ENCODE results near the gene TM7SF3.

Gene TM7SF3

GRCh38 chr12:27006797-27007467 lies 7.3 kb downstream of the TM7SF3 start:
- H3K4me3 Mint-ChIP-seq: no peak overlapping the region
- H3K27ac Mint-ChIP-seq: no peak overlapping the region
- H3K4me1 Mint-ChIP-seq: peaks cover 31 to 44% of the 10 kb centered on the region in 2 donors
- ATAC-seq (replicated peaks): no peak
- H3K36me3 Mint-ChIP-seq: peaks cover 5 to 21% of the 10 kb centered on the region in 2 donors
- no peak for DNase-seq
- H3K27me3 Mint-ChIP-seq: no peaks in the 10 kb centered on the region
- no peaks in the 10 kb centered on the region for H3K9me3 Mint-ChIP-seq

DNA sequence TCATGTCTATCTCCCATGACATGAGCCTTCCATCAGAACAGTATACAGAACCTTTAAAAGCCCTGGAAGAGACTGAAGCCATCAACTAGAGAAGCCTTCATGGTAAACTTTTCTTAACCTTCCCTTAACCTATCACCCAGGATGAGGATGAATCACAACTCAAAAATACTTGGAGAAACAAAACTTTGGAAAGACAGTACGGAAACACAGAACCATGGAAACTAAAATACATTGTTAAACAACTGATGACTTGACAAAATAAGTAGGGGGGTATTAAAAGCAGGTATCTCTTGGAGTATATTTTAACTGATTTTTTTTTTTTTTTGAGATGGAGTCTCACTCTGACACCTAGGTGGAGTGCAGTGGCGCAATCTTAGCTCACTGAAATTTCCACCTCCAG lies 8.7 kb downstream of the TM7SF3 start:
- H3K4me1 Mint-ChIP-seq: peaks cover 34 to 46% of the 10 kb centered on the region in 2 donors
- no peaks in the 10 kb centered on the region for H3K9me3 Mint-ChIP-seq
- H3K4me3 Mint-ChIP-seq: no peak overlapping the region
- H3K27ac Mint-ChIP-seq: no peak overlapping the region
- no peak for DNase-seq
- no peaks in the 10 kb centered on the region for H3K27me3 Mint-ChIP-seq
- H3K36me3 Mint-ChIP-seq: peaks cover 10 to 22% of the 10 kb centered on the region in 2 donors
- no peak for ATAC-seq (replicated peaks)

- Mint-ChIP-seq H3K27me3 (no peaks in the 10 kb centered on the region), H3K4me3 (no peak overlapping the region), H3K4me1 (peaks cover 29 to 42% of the 10 kb centered on the region in 2 donors), H3K9me3 (peaks cover 0 to under 1% of the 10 kb centered on the region in 2 donors), H3K36me3 (peaks cover 17 to 26% of the 10 kb centered on the region in 2 donors), H3K27ac (no peak overlapping the region)
- ATAC-seq (replicated peaks): no peak
- no peak for DNase-seq
Observed at GRCh38 chr12:27003421-27004381, 10.5 kb downstream of the TM7SF3 start.

GRCh38 chr12:27002141-27002540 lies 12.0 kb downstream of the TM7SF3 start:
- peaks cover 0 to 6% of the 10 kb centered on the region in 2 donors for H3K9me3 Mint-ChIP-seq
- DNase-seq (no peak), ATAC-seq (replicated peaks) (no peak)
- H3K36me3 Mint-ChIP-seq: peaks cover 26 to 35% of the 10 kb centered on the region in 2 donors
- peaks cover 34 to 44% of the 10 kb centered on the region in 2 donors for H3K4me1 Mint-ChIP-seq
- H3K27ac Mint-ChIP-seq: no peak overlapping the region
- H3K27me3 Mint-ChIP-seq: no peaks in the 10 kb centered on the region
- H3K4me3 Mint-ChIP-seq: no peak overlapping the region

DNA sequence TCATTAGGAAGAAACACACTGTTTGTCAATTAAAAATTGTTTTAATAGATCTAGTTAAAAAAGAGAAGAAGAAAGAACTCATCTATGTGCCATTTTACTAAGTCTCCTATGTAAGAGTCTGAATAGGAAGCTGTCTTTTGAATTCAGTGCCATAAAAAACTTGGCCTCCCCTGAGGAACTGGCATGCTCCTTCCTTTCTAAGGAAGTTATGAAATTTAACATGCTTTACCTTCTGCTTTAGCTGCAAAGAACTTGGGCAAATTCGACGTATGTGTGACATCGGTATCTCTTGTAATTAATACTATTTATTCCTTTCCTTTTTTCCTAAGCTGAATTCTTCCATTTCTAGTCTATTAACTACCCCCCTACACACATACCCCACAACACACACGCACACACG lies 12.5 kb downstream of the TM7SF3 start:
- no peak overlapping the region for H3K4me3 Mint-ChIP-seq
- H3K4me1 Mint-ChIP-seq: peaks cover 33 to 44% of the 10 kb centered on the region in 2 donors
- peaks cover 26 to 35% of the 10 kb centered on the region in 2 donors for H3K36me3 Mint-ChIP-seq
- peaks cover 0 to 6% of the 10 kb centered on the region in 2 donors for H3K9me3 Mint-ChIP-seq
- ATAC-seq (replicated peaks): no peak
- DNase-seq: no peak
- H3K27ac Mint-ChIP-seq: no peak overlapping the region
- no peaks in the 10 kb centered on the region for H3K27me3 Mint-ChIP-seq

DNA sequence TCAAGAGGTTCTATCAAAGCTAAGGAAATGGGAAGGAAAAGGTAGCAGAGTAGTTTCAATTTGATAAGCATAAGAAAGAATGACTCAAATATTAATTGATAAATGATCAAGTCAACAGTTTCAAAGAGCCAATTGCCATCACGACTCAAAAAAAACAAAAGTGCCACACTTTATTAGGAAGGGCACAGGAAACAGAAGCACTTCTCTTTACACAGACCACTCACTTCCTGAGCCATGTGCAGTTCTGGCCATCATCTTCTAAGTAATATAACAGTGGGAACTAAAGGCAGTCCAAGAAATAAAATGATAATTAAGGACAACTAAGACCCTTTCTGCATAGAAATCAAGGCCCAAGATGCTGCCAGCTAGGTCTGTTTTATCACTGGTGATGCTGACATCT lies 13.2 kb downstream of the TM7SF3 start:
- H3K4me3 Mint-ChIP-seq: no peak overlapping the region
- DNase-seq: no peak
- no peaks in the 10 kb centered on the region for H3K27me3 Mint-ChIP-seq
- H3K4me1 Mint-ChIP-seq: peaks cover 33 to 44% of the 10 kb centered on the region in 2 donors
- peaks cover 26 to 35% of the 10 kb centered on the region in 2 donors for H3K36me3 Mint-ChIP-seq
- H3K27ac Mint-ChIP-seq: no peak overlapping the region
- peaks cover 0 to 6% of the 10 kb centered on the region in 2 donors for H3K9me3 Mint-ChIP-seq
- peak in 1 of 2 donors; percentile 41 for ATAC-seq (replicated peaks)

DNA sequence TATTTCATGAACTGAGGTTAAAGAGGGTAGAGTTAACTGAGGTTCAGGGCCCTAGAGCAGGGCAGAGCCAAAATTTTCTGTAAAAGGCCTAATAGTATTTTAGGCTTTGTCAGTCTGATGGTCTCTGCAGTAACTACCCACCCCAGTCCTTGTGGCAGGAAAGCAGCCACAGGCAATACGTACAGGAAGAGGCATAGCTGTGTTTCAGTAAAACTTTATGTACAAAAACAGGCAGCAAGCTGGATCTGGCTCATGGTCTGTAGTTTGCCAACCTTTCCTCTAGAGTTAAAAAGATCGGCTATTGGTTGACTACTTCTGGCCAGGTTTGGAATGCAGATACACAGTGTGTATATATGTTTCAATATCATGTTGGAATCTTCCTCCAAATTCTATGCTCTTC lies 17.2 kb downstream of the TM7SF3 start:
- ATAC-seq (replicated peaks): no peak
- H3K9me3 Mint-ChIP-seq: peaks cover 0 to 6% of the 10 kb centered on the region in 2 donors
- no peak for DNase-seq
- H3K36me3 Mint-ChIP-seq: peaks cover 37 to 43% of the 10 kb centered on the region in 2 donors
- H3K4me1 Mint-ChIP-seq: peaks cover 20 to 30% of the 10 kb centered on the region in 2 donors
- no peaks in the 10 kb centered on the region for H3K27me3 Mint-ChIP-seq
- no peak overlapping the region for H3K4me3 Mint-ChIP-seq
- no peak overlapping the region for H3K27ac Mint-ChIP-seq

- no peak for DNase-seq
- no peak overlapping the region for H3K4me3 Mint-ChIP-seq
- peaks cover 33 to 42% of the 10 kb centered on the region in 2 donors for H3K36me3 Mint-ChIP-seq
- H3K4me1 Mint-ChIP-seq: peaks cover 13 to 21% of the 10 kb centered on the region in 2 donors
- no peaks in the 10 kb centered on the region for H3K27me3 Mint-ChIP-seq
- no peak for ATAC-seq (replicated peaks)
- peaks cover 0 to 6% of the 10 kb centered on the region in 2 donors for H3K9me3 Mint-ChIP-seq
- no peak overlapping the region for H3K27ac Mint-ChIP-seq
Observed at GRCh38 chr12:26995706-26996105, 18.5 kb downstream of the TM7SF3 start.

DNA sequence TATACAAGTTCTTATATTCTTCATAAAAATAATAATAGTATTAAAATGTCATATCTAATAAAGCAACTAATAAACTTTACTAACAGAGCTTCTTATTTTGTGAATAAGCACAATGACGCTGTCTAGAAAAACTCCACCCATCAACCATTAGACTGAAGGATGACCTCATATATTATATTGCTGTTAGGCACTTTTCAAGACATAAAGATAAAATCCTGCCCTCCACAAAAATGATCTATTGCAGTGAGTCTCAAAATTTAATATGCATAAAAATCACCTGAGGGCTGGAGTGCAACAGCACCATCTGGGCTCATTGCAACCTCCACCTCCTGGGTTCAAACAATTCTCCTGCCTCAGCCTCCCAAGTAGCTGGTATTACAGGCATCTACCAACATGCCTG lies 20.1 kb downstream of the TM7SF3 start:
- Mint-ChIP-seq H3K4me1 (peaks cover 12 to 18% of the 10 kb centered on the region in 2 donors), H3K4me3 (no peak overlapping the region), H3K36me3 (peaks cover 33 to 42% of the 10 kb centered on the region in 2 donors), H3K27me3 (no peaks in the 10 kb centered on the region), H3K9me3 (peaks cover 0 to 6% of the 10 kb centered on the region in 2 donors), H3K27ac (no peak overlapping the region)
- ATAC-seq (replicated peaks) (no peak), DNase-seq (no peak)

DNA sequence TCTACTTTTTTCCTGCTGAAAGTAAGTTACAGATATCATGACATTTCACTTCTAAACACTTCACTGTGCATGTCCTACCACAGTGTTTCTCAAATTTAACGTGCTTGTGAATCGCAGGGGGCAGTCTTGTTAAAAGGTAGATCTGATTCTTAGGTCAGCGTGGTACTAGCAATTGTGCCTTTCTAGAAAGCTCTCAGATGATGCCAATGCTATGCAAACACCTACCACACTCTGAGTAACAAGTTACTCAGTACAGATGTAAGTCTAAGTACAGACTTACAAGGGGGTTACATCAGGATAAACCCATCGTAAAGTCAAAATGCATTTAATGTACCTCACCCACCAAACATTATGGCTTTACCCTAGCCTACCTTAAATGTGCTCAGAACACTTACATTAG lies 22.4 kb downstream of the TM7SF3 start:
- H3K36me3 Mint-ChIP-seq: peaks cover 31 to 41% of the 10 kb centered on the region in 2 donors
- DNase-seq: no peak
- H3K9me3 Mint-ChIP-seq: peaks cover 0 to 2% of the 10 kb centered on the region in 2 donors
- no peak for ATAC-seq (replicated peaks)
- H3K4me3 Mint-ChIP-seq: no peak overlapping the region
- no peak overlapping the region for H3K27ac Mint-ChIP-seq
- H3K4me1 Mint-ChIP-seq: no peaks in the 10 kb centered on the region
- no peaks in the 10 kb centered on the region for H3K27me3 Mint-ChIP-seq

DNA sequence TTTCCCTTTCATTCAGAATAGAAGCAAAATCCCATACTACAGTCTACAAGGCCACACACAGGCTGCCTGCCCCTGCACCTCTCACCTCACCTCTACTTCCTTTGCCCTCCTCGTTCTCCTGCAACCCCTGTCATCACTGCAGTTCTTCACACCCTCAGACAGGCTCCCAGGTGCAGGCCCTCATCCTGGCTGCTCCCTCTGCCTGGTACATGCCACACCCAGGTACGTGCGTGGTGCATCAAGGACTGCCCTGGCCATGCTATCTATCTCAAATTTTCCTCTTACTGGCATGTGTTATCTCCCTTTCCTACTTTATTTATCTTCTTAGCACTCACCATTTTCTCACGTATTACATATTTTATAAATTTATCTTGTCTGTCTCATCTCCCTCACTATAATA lies 24.3 kb downstream of the TM7SF3 start:
- no peak for DNase-seq
- ATAC-seq (replicated peaks): no peak
- Mint-ChIP-seq H3K27me3 (no peaks in the 10 kb centered on the region), H3K4me1 (no peaks in the 10 kb centered on the region), H3K4me3 (no peak overlapping the region), H3K9me3 (peaks cover 2 to 4% of the 10 kb centered on the region in 2 donors), H3K27ac (no peak overlapping the region), H3K36me3 (peaks cover 43 to 47% of the 10 kb centered on the region in 2 donors)

DNA sequence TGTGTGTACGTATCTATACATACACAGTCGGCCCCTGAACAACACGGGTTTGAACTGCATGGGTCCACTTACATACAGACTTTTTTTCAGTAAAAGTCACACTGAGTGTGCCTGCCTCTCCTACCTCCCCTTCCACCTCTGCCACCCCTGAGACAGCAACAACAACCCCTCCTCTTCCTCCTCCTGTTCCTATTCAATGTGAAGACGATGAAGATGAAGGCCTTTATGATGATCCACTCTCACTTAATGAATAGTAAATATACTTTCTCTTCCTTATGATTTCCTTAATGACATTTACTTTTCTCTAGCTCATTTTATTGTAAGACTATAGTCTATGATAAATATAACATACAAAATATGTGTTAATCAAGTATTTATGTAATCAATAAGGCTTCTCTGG lies 25.5 kb downstream of the TM7SF3 start:
- no peak for ATAC-seq (replicated peaks)
- no peak overlapping the region for H3K27ac Mint-ChIP-seq
- peaks cover 51 to 56% of the 10 kb centered on the region in 2 donors for H3K36me3 Mint-ChIP-seq
- no peak overlapping the region for H3K4me3 Mint-ChIP-seq
- no peaks in the 10 kb centered on the region for H3K27me3 Mint-ChIP-seq
- peaks cover 2 to 4% of the 10 kb centered on the region in 2 donors for H3K9me3 Mint-ChIP-seq
- no peak for DNase-seq
- no peaks in the 10 kb centered on the region for H3K4me1 Mint-ChIP-seq

DNA sequence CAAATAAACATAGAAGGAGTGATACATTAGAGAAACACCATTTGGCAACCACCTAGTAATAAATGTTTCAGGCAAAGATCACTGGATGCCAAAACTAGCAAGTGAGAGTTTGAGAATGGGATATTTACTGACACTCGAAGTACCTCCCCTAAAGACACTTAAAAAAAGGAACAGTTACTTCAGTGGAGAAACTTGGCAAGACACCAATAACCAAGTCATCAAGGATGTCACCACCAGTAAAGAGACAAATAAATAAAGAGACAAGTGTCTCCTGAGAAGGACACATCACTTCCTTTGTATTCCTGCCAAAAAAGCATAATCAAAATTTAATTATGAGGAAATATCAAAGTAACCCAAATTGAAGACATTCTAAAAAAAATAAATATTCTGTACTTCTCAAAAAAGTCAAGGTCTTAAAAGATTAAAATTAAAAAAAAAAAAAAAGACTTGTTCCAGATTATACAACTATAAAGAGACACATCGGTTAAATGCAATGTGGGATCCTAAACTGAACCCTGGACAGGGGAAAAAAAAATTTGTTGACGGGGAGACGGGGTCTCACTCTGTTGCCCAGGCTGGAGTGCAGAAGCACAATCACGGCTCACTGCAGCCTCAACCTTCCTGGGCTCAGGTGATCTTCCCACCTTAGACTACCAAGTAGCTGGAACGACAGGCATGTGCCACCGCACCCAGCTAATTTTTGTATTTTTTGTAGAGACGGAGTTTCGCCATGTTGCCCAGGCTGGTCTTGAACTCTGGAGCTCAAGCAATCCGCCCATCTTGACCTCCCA lies 26.4 kb downstream of the TM7SF3 start:
- DNase-seq (no peak), ATAC-seq (replicated peaks) (no peak)
- Mint-ChIP-seq H3K4me1 (no peaks in the 10 kb centered on the region), H3K36me3 (peaks cover 49 to 58% of the 10 kb centered on the region in 2 donors), H3K9me3 (peaks cover 2 to 4% of the 10 kb centered on the region in 2 donors), H3K4me3 (no peak overlapping the region), H3K27me3 (no peaks in the 10 kb centered on the region), H3K27ac (no peak overlapping the region)

- H3K9me3 Mint-ChIP-seq: peaks cover 2 to 4% of the 10 kb centered on the region in 2 donors
- no peak overlapping the region for H3K27ac Mint-ChIP-seq
- peaks cover 55 to 67% of the 10 kb centered on the region in 2 donors for H3K36me3 Mint-ChIP-seq
- H3K4me1 Mint-ChIP-seq: no peaks in the 10 kb centered on the region
- DNase-seq (no peak), ATAC-seq (replicated peaks) (no peak)
- no peaks in the 10 kb centered on the region for H3K27me3 Mint-ChIP-seq
- no peak overlapping the region for H3K4me3 Mint-ChIP-seq
Observed at GRCh38 chr12:26982866-26983265, 31.3 kb downstream of the TM7SF3 start.
